ENCODE data around the gene DMAP1.

- no peak for TF ChIP-seq TEAD4 (CRISPR knock-in tag; IDR thresholded peaks at IDR 0.05)
- no peak for TF ChIP-seq CTCF (IDR thresholded peaks at IDR 0.05)
- TF ChIP-seq NR2C2 (CRISPR knock-in tag; IDR thresholded peaks at IDR 0.05): no peak
- TF ChIP-seq ZNF232 (CRISPR knock-in tag; IDR thresholded peaks at IDR 0.05): no peak
- no peak for TF ChIP-seq IRF2 (CRISPR knock-in tag; IDR thresholded peaks at IDR 0.05; ENCODE audit: borderline replicate concordance, low read depth)
- no peak for TF ChIP-seq FOXJ3 (CRISPR knock-in tag; IDR thresholded peaks at IDR 0.05; ENCODE audit: borderline replicate concordance)
- no peak for TF ChIP-seq CREB1 (CRISPR knock-in tag; IDR thresholded peaks at IDR 0.05)
- TF ChIP-seq, protein P1, sequence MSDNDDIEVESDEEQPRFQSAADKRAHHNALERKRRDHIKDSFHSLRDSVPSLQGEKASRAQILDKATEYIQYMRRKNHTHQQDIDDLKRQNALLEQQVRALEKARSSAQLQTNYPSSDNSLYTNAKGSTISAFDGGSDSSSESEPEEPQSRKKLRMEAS (CRISPR knock-in tag; IDR thresholded peaks at IDR 0.05): no peak
- no peak for TF ChIP-seq ETV6 (CRISPR knock-in tag; IDR thresholded peaks at IDR 0.05)
- TF ChIP-seq ZNF121 (CRISPR knock-in tag; IDR thresholded peaks at IDR 0.05): no peak
These were observed 54.2 kb downstream of the DMAP1 start for GRCh38 chr1:44267438-44267837.
